ENCODE data around the gene ZNF808.

DNA sequence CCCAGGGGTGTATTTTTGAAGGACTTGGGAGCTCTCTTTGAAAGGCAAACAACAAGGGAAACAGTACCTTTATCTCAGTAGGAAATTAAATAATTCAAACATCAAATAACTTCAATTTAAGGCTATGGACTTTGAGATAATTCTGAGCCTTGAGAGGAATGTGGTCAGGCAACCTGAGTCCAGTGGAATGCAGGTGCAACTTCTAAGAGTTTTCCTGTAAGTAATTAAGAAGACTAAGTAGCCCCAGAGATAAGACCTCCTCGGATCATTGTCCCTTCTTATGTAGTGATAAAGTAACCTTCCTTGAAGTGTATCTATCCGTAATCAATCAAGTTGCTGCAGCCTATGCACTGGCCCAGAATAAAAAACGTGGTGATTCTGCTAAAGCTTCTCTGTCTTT, 71.8 kb downstream of the ZNF808 start:
- TF ChIP-seq TAF1 (IDR thresholded peaks at IDR 0.05; ENCODE audit: borderline replicate concordance, insufficient read depth, low read length): no peak
- TF ChIP-seq FOXP2 (optimal IDR thresholded peaks at IDR 0.05; ENCODE audit: borderline replicate concordance, extremely low read depth, extremely low read length, insufficient read depth): no peak
- TF ChIP-seq, protein P1, sequence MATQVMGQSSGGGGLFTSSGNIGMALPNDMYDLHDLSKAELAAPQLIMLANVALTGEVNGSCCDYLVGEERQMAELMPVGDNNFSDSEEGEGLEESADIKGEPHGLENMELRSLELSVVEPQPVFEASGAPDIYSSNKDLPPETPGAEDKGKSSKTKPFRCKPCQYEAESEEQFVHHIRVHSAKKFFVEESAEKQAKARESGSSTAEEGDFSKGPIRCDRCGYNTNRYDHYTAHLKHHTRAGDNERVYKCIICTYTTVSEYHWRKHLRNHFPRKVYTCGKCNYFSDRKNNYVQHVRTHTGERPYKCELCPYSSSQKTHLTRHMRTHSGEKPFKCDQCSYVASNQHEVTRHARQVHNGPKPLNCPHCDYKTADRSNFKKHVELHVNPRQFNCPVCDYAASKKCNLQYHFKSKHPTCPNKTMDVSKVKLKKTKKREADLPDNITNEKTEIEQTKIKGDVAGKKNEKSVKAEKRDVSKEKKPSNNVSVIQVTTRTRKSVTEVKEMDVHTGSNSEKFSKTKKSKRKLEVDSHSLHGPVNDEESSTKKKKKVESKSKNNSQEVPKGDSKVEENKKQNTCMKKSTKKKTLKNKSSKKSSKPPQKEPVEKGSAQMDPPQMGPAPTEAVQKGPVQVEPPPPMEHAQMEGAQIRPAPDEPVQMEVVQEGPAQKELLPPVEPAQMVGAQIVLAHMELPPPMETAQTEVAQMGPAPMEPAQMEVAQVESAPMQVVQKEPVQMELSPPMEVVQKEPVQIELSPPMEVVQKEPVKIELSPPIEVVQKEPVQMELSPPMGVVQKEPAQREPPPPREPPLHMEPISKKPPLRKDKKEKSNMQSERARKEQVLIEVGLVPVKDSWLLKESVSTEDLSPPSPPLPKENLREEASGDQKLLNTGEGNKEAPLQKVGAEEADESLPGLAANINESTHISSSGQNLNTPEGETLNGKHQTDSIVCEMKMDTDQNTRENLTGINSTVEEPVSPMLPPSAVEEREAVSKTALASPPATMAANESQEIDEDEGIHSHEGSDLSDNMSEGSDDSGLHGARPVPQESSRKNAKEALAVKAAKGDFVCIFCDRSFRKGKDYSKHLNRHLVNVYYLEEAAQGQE (IDR thresholded peaks at IDR 0.05; ENCODE audit: insufficient read depth in 1 of 2, low read depth in 2 of 2, low read length in 2 of 2): no peak
- TF ChIP-seq POLR2AphosphoS5 (IDR thresholded peaks at IDR 0.05; ENCODE audit: low read depth, low read length): no peak
- no peak for TF ChIP-seq SIN3A (IDR thresholded peaks at IDR 0.05; ENCODE audit: borderline replicate concordance, insufficient read depth, low read length)
